Gastrocnemius medialis (tissue), 4 donors: ENCODE data around the gene ERC2.

Experiments used
- CTCF ChIP-seq, 5 experiments: fragments of 450-650 bp in 3 of 5; fragments of 200-600 bp in 2 of 5; sonication (generic) in 2 of 5; IDR thresholded peaks in 4 of 5; conservative IDR thresholded peaks in 1 of 5; 1 replicate in 4 of 5; 2 replicates in 1 of 5; pipeline ENCODE4 v1.5.1; 2016 to 2019; ENCODE audit warnings: antibody characterized with exemption in 5 of 5, mild to moderate bottlenecking in 3 of 5, moderate library complexity in 3 of 5
- POLR2A ChIP-seq, 2 donors: fragments of 450-650 bp; IDR thresholded peaks; one replicate each; pipeline ENCODE4 v1.6.1; 2017; ENCODE audit warnings: antibody characterized with exemption in 2 of 2, mild to moderate bottlenecking in 2 of 2, moderate library complexity in 2 of 2

GRCh38 chr3:56118968-56119367, 349.3 kb downstream of the ERC2 start:
- TF ChIP-seq CTCF (IDR thresholded peaks at IDR 0.05 in 4 of 5, conservative IDR thresholded peaks at IDR 0.05 in 1 of 5) (no peak), POLR2A (IDR thresholded peaks at IDR 0.05) (no peak)
